PC-3 (cell line): ENCODE measurements around the gene TACC2. TPM values are rescaled to one million over a fixed set of nuclear protein-coding genes. Genes with fewer than 3 reads are reported as not detected.

Experiments
- ATAC-seq: fragments of 200-7000 bp; cut with Tn5 transposase; 2 replicates; pipeline ENCODE4 v1.9.1; 2020; ENCODE audit warnings: mild to moderate bottlenecking, moderate library complexity
- BruUV-seq: library from RNA; stranded (reverse); fragments of 400-500 nt; replicated peaks from 2 replicates; lab custom pipeline; 2021; lab: Mats Ljungman, UMichigan
- CTCF ChIA-PET: fragments of 300-600 bp; sonication (Branson Sonifier 250); formaldehyde crosslinking; loops from one replicate; lab custom pipeline; 2022; ENCODE audit warnings: antibody characterized with exemption; lab: Charles Lee
- POLR2A ChIA-PET: fragments of 300-600 bp; sonication (Branson Sonifier 250); formaldehyde crosslinking; loops from one replicate; lab custom pipeline; 2022; ENCODE audit warnings: antibody characterized with exemption; ENCODE audit not compliant: unreplicated experiment; lab: Charles Lee
- DNase-seq: peaks from one replicate; pipeline ENCODE4 v3.0.0-alpha.2; 2015
- H2AFZ ChIP-seq: fragments of 300-600 bp; sonication (generic); 2 replicates; pipeline ENCODE4 v1.6.0; 2016; ENCODE audit warnings: antibody characterized with exemption, low read length
- H3F3A ChIP-seq: fragments of 300-600 bp; sonication (generic); one replicate; pipeline ENCODE4 v1.6.0; 2017; ENCODE audit warnings: antibody characterized with exemption, low read length, control low read depth, mild to moderate bottlenecking; ENCODE audit not compliant: unreplicated experiment
- H3K27ac ChIP-seq: fragments of 300-600 bp; sonication (generic); 2 replicates; pipeline ENCODE4 v1.5.1; 2016; ENCODE audit warnings: mild to moderate bottlenecking, low read length
- H3K27me3 ChIP-seq: fragments of 300-600 bp; sonication (generic); 2 replicates; pipeline ENCODE4 v1.6.1; 2016; ENCODE audit warnings: low read length, mixed read lengths
- H3K36me3 ChIP-seq: fragments of 300-600 bp; sonication (generic); 2 replicates; pipeline ENCODE4 v1.6.1; 2016; ENCODE audit warnings: low read depth, mixed run types, low read length, mixed read lengths
- H3K4me1 ChIP-seq: fragments of 300-600 bp; sonication (generic); 2 replicates; pipeline ENCODE4 v1.5.1; 2016; ENCODE audit warnings: low read length; ENCODE audit not compliant: insufficient read depth
- H3K4me2 ChIP-seq: fragments of 300-600 bp; sonication (generic); 2 replicates; pipeline ENCODE4 v1.6.0; 2016; ENCODE audit warnings: low read length
- H3K4me3 ChIP-seq: fragments of 300-600 bp; sonication (generic); 2 replicates; pipeline ENCODE4 v1.5.1; 2016; ENCODE audit warnings: mild to moderate bottlenecking, low read length, mixed read lengths
- H3K79me2 ChIP-seq: fragments of 300-600 bp; sonication (generic); 2 replicates; pipeline ENCODE4 v1.6.1; 2017; ENCODE audit warnings: low read length, mixed read lengths
- H3K9ac ChIP-seq: fragments of 300-600 bp; sonication (generic); 2 replicates; pipeline ENCODE4 v1.6.0; 2016; ENCODE audit warnings: mild to moderate bottlenecking, low read length
- H3K9me2 ChIP-seq: fragments of 300-600 bp; sonication (generic); replicated peaks from 2 replicates; pipeline ENCODE4 v1.6.1; 2016; ENCODE audit warnings: mixed run types, low read length, mixed read lengths
- H3K9me3 ChIP-seq: fragments of 300-600 bp; sonication (generic); 2 replicates; pipeline ENCODE4 v1.6.1; 2016; ENCODE audit warnings: low read length, mixed read lengths
- H4K20me1 ChIP-seq: fragments of 300-600 bp; sonication (generic); 2 replicates; pipeline ENCODE4 v1.6.1; 2016; ENCODE audit warnings: low read length, mixed read lengths
- EZH2 ChIP-seq: fragments of 300-600 bp; sonication (generic); IDR thresholded peaks from one replicate; pipeline ENCODE4 v1.6.1; 2017; ENCODE audit warnings: antibody characterized with exemption, mild to moderate bottlenecking, low read length; ENCODE audit not compliant: unreplicated experiment
- EZH2phosphoT487 ChIP-seq: fragments of 300-600 bp; sonication (generic); IDR thresholded peaks from 2 replicates; pipeline ENCODE4 v1.6.1; 2018; ENCODE audit warnings: mild to moderate bottlenecking, antibody characterized with exemption, low read length, borderline replicate concordance
- intact Hi-C: fragments of 100-400 bp; cut with micrococcal nuclease; formaldehyde crosslinking; loops from 2 replicates; pipeline ENCODE4 v1.9.0; 2023
- total RNA-seq: library from RNA; depleted of rRNA; stranded (reverse); fragments of >200 nt; gene quantifications from 2 replicates; pipeline ENCODE4 v1.2.3, GENCODE V29; 2014
- TF ChIP-seq, protein P1 (sequence below): fragments of 300-600 bp; sonication (generic); conservative IDR thresholded peaks from 2 replicates; pipeline ENCODE4 v1.5.1; 2017; ENCODE audit warnings: antibody characterized with exemption, low read depth, mild to moderate bottlenecking, low read length

The TACC2 gene
- total RNA-seq, 1 experiment from 2014 or later = 31.7 TPM

DNA sequence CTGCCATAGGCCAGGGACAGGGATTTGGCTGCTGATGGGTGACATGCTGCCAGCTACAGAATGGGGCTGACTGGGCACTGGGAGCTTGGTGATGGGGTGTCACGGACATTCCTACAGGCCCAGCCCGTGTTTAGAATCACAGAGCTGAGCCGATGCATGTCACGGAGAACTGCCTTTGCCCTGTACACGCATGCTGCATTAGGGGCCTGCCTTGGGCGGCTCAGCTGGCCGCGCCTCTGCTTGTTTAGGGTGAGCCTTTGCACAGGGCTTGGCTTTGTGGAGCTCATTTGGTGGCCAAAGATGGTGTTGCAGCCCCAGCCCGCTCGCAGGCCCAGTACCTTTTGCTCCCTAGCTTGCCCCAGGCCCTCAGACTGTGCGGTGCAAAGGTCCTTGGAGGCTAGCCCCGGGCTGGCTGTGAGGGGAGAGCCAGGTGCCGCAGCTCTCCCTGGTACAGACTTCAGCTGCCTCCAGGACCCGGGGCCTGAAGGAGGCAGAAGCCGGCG lies 173.8 kb downstream of the TACC2 start:
- Histone ChIP-seq H3K9me3 (no peaks in the 10 kb centered on the region), H3F3A (no peaks in the 10 kb centered on the region), H3K4me2 (no peak overlapping the region), H3K9me2 (no peaks in the 10 kb centered on the region), H3K27me3 (no peaks in the 10 kb centered on the region), H2AFZ (no peak overlapping the region), H3K4me3 (no peak overlapping the region), H3K4me1 (no peaks in the 10 kb centered on the region), H4K20me1 (no peaks in the 10 kb centered on the region), H3K79me2 (no peaks in the 10 kb centered on the region), H3K9ac (no peak overlapping the region), H3K27ac (no peak overlapping the region), H3K36me3 (no peaks in the 10 kb centered on the region)
- intact Hi-C loops = no loop called here
- ATAC-seq = peak; percentile 35; the same call in 1 of the 2 replicates
- no TSS peak for BruUV-seq
- ChIA-PET CTCF (interaction anchor here (0.9 kb wide), 1 partner anchor 21 kb away, joined by 5 read pairs; no protein-coding TSS in a partner anchor), POLR2A (no interaction called here)
- no peak for TF ChIP-seq EZH2phosphoT487
- TF ChIP-seq, protein P1, sequence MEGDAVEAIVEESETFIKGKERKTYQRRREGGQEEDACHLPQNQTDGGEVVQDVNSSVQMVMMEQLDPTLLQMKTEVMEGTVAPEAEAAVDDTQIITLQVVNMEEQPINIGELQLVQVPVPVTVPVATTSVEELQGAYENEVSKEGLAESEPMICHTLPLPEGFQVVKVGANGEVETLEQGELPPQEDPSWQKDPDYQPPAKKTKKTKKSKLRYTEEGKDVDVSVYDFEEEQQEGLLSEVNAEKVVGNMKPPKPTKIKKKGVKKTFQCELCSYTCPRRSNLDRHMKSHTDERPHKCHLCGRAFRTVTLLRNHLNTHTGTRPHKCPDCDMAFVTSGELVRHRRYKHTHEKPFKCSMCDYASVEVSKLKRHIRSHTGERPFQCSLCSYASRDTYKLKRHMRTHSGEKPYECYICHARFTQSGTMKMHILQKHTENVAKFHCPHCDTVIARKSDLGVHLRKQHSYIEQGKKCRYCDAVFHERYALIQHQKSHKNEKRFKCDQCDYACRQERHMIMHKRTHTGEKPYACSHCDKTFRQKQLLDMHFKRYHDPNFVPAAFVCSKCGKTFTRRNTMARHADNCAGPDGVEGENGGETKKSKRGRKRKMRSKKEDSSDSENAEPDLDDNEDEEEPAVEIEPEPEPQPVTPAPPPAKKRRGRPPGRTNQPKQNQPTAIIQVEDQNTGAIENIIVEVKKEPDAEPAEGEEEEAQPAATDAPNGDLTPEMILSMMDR = no peak
- TF ChIP-seq EZH2 = no peak
- no peak for DNase-seq

DNA sequence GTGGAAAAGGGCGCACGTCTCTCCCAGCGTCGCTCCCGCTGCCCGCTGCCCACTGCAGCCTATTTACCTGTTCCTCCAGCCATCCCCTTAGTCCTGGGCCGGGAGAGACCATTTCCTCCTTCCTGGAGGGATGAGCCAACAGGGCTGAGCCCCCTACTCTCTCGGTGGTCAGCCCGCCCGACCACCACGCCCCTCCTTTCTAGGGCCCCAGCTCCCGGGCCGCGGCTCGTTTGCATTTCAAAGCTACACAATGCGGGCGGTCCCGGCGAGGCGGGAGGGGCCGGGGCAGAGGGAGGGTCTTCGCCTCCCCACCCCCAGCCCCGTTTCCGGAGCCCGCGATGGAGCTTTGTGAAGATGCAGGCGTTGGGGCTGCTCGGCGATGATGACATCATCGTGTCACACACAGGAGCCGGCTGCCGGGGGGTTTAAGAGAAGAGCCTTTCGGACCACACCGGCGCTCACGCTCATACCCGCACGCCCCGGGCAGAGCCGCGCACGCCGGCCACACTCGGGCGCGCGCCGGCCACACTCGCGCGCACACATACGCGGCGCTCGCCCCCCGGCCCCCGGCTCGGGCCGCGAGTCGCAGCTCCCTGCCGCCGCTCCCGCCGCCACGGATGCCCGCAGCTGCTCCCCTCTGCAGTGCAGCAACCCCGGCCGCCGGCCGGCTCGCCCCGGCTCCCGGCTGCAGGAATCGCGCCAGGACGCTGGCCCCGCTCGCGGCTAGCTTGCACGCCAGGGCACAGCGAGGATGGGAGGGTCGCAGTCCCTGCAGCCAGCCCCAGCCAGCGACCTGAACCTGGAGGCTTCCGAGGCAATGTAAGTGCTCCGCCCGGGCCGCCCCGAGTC lies 174.4 kb downstream of the TACC2 start:
- no peak overlapping the region for H3K27ac ChIP-seq
- H3K79me2 ChIP-seq = no peaks in the 10 kb centered on the region
- TF ChIP-seq, protein P1 = no peak
- TF ChIP-seq EZH2 (no peak), EZH2phosphoT487 (no peak)
- no peaks in the 10 kb centered on the region for H3F3A ChIP-seq
- H3K27me3 ChIP-seq = no peaks in the 10 kb centered on the region
- no peak overlapping the region for H3K4me2 ChIP-seq
- H3K4me1 ChIP-seq = no peaks in the 10 kb centered on the region
- no peak overlapping the region for H3K4me3 ChIP-seq
- DNase-seq (no peak), ATAC-seq (no peak)
- BruUV-seq = no TSS peak
- no peaks in the 10 kb centered on the region for H3K9me2 ChIP-seq
- ChIA-PET POLR2A (no interaction called here), CTCF (interaction anchor here (0.9 kb wide), 1 partner anchor 22 kb away, joined by 5 read pairs; no protein-coding TSS in a partner anchor)
- intact Hi-C loops = no loop called here
- H3K36me3 ChIP-seq = no peaks in the 10 kb centered on the region
- no peak overlapping the region for H3K9ac ChIP-seq
- H4K20me1 ChIP-seq = no peaks in the 10 kb centered on the region
- no peaks in the 10 kb centered on the region for H3K9me3 ChIP-seq
- H2AFZ ChIP-seq = no peak overlapping the region
